ENCODE measurements around the gene PDZD7. TPM values are rescaled to one million over a fixed set of nuclear protein-coding genes. Genes with fewer than 3 reads are reported as not detected.

The PDZD7 gene
- total RNA-seq, 6 donors from 2014 or later, result 0.39 to 2.4 (median 1.7) TPM

DNA sequence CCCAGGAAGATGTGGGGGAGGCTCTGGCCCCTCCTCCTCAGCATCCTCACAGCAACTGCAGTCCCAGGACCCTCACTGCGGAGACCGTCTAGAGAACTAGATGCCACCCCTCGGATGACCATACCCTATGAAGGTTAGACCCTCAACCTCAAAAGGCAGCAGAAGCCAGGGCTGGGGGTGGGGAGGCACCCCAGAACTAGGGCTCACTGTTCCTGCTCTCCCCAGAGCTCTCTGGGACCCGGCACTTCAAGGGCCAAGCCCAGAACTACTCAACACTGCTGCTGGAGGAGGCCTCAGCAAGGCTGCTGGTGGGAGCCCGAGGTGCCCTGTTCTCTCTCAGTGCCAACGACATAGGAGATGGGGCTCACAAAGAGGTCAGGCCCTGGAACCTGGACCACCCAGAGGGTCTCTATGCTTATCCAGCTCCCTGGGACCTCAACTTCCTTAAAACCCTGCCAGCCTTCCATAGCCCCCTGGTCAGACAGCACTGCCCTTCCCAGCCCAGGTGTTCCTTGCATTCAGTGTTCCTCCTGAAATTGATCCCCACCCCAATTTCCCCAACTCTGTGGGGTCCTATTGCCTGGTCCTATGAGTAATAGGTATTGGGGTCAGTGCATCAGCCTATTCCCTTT is 57.9 kb downstream of the PDZD7 start:
- no peak for DNase-seq
- no peak for ATAC-seq (ENCODE audit: low FRiP score in 2 of 2)
- Histone ChIP-seq H3K27me3 (no peaks in the 10 kb centered on the region), H3K4me3 (no peak overlapping the region), H3K27ac (no peak overlapping the region), H3K36me3 (peaks cover 0 to 7% (median 0%) of the 10 kb centered on the region in 4 donors), H3K9me3 (no peaks in the 10 kb centered on the region), H3K4me1 (peaks cover 4 to 24% (median 16%) of the 10 kb centered on the region in 4 donors)
- TF ChIP-seq, protein P1, sequence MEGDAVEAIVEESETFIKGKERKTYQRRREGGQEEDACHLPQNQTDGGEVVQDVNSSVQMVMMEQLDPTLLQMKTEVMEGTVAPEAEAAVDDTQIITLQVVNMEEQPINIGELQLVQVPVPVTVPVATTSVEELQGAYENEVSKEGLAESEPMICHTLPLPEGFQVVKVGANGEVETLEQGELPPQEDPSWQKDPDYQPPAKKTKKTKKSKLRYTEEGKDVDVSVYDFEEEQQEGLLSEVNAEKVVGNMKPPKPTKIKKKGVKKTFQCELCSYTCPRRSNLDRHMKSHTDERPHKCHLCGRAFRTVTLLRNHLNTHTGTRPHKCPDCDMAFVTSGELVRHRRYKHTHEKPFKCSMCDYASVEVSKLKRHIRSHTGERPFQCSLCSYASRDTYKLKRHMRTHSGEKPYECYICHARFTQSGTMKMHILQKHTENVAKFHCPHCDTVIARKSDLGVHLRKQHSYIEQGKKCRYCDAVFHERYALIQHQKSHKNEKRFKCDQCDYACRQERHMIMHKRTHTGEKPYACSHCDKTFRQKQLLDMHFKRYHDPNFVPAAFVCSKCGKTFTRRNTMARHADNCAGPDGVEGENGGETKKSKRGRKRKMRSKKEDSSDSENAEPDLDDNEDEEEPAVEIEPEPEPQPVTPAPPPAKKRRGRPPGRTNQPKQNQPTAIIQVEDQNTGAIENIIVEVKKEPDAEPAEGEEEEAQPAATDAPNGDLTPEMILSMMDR (IDR thresholded peaks at IDR 0.05), result no peak
- TF ChIP-seq POLR2AphosphoS5 (IDR thresholded peaks at IDR 0.05) (no peak), EP300 (IDR thresholded peaks at IDR 0.05) (no peak), POLR2A (IDR thresholded peaks at IDR 0.05) (no peak)
- WGBS, 2 donors, result 85 to 88% methylated on average over 5 of the region's 6 CpGs

DNA sequence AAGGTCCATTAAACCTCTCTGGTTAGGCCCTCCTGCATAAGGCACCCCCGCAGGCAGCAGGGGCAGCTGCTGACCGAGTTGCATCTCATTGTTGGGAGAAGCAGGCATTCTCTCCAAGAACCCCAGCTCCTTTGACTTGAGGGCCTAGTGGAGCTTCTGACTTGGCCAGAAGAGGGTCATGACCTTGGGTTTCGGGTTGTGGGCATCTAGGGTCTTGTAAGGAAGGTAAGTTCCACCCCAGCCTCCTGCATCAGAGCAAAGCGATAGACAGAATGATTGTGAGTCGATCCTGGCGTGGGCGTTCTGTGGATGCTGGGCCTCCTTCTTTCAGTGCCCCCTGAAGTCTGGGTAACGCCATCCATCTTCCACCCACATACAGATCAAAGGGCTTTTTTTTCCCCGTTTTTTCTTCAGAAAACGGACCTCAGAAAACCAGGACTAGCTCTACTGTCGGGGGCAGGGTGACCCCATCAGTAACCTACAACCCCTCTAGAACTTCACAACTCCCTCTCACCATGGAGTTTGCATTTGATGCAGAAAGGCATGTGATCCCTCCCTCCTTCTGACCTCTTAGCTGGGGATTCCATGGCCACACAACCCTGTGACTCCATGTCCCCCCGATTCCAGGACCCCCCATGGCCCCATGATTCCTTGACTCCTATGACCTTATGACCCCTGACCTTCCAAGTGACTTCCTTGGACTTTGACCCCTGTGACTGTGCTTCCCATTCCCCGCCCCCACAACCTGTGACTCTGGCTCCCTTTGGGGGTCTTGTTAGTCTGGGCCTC is 58.6 kb downstream of the PDZD7 start:
- Histone ChIP-seq H3K4me1 (peaks cover 4 to 24% (median 16%) of the 10 kb centered on the region in 4 donors), H3K27me3 (no peaks in the 10 kb centered on the region), H3K36me3 (peaks cover 0 to under 1% (median 0%) of the 10 kb centered on the region in 4 donors), H3K9me3 (no peaks in the 10 kb centered on the region), H3K27ac (no peak overlapping the region), H3K4me3 (no peak overlapping the region)
- TF ChIP-seq EP300 (IDR thresholded peaks at IDR 0.05) (no peak), POLR2A (IDR thresholded peaks at IDR 0.05) (no peak), POLR2AphosphoS5 (IDR thresholded peaks at IDR 0.05) (no peak)
- TF ChIP-seq, protein P1 (IDR thresholded peaks at IDR 0.05), result no peak
- no peak for DNase-seq
- WGBS, 2 donors, result 78 to 82% methylated on average over 13 of the region's 13 CpGs
- no peak for ATAC-seq (ENCODE audit: low FRiP score in 2 of 2)

DNA sequence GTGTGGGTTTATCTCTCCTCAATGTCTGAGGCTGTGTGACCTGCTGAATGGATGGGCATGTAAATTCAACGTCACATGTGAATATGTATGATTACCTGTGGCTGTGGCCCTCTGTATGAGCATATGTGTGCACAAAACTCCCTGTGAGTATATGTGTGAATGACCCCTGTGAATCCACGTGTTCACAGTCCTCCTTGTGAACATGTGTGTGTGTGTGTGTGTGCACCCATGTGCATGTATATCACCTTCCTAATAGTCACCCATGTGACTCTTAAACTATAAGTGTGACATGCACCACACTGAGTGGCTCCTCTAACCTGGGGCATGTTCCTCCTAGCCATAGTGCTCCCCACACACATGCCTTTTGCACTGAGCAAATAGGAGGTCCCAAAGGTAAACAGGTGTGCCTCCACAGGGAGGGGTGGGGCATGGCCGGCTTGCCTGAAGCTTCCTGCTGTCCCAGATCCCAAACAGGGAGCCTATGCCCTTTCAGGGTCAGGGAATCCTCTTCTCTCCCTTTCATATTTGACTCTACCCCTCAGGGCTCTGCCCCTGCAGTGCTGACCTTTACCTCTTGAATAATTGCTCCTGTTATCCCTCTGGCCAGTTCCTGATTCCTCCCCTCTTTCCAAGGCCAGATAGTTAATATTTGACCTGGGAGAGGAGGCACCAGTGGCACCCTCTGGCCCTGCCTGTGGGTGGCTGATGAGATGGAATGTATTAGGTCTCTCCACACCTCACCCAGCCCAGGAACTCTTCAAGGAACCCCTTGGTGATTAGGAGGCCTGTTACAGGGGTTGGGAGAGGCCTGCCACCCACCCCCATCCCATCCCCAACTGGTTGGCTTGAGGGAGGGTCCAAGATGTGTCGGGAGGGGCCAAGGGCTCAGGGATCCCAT is 59.8 kb downstream of the PDZD7 start:
- no peaks in the 10 kb centered on the region for H3K9me3 ChIP-seq
- no peak overlapping the region for H3K4me3 ChIP-seq
- no peaks in the 10 kb centered on the region for H3K27me3 ChIP-seq
- no peak for TF ChIP-seq POLR2A (IDR thresholded peaks at IDR 0.05)
- TF ChIP-seq, protein P1 (IDR thresholded peaks at IDR 0.05), result no peak
- TF ChIP-seq POLR2AphosphoS5 (IDR thresholded peaks at IDR 0.05), result no peak
- no peak for TF ChIP-seq EP300 (IDR thresholded peaks at IDR 0.05)
- peaks cover 0 to 6% (median 0%) of the 10 kb centered on the region in 4 donors for H3K36me3 ChIP-seq
- ATAC-seq (ENCODE audit: low FRiP score in 2 of 2) (peak in 1 of 2 donors; percentile 52), DNase-seq (no peak)
- no peak overlapping the region for H3K27ac ChIP-seq
- 50 to 71% methylated on average over 2 to 4 of the region's 4 CpGs for WGBS, 2 donors
- H3K4me1 ChIP-seq, result peaks cover 4 to 24% (median 16%) of the 10 kb centered on the region in 4 donors

DNA sequence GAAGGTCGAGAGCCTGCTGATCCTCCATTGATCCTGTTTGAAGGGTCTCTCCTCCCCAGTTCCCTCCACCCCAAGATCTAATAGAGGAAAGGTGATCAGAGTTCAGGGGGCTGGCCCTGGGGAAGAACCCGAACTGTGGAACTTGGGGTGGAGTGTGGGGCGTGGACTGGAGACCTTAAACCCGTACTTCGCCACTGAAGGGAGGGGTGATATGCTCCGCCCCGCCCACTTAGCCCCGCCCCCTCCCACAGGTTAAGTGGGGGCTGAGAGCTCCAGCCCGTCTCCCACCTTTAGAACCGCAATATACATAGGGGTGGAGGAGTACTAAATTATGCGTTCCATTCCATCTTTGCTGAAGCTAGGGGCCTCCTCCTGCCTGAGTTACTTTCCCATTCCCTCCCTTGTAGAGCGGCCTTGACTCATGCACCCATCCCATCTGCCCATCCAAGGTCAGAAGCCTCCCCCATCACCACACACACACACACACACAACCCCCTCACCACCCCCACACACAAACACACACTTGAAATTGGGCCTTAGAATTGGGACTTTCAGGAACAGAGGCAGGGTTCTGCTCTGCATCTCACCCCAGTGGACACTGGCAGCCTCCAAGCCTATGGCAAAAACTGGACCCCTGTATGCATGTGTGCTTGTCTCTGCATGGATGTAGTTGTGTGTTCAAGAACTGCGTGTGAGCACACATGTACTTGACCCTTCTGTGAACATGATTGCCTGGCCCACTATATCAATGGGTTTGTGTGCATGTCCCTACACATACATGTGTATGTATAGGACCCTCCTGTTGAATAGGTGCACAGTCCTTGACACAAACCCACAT is 60.6 kb downstream of the PDZD7 start:
- DNase-seq (peak; percentile 51 to 65), ATAC-seq (ENCODE audit: low FRiP score in 2 of 2) (peak; percentile 43 to 44)
- Histone ChIP-seq H3K27me3 (no peaks in the 10 kb centered on the region), H3K9me3 (no peaks in the 10 kb centered on the region), H3K27ac (peak overlapping the region in 1 of 4 donors; percentile 24), H3K4me1 (peaks cover 4 to 24% (median 16%) of the 10 kb centered on the region in 4 donors), H3K4me3 (peak overlapping the region in 3 of 4 donors; percentile 59 to 76 (median 60)), H3K36me3 (peaks cover 0 to 6% (median 3%) of the 10 kb centered on the region in 4 donors)
- WGBS, 2 donors, result 33 to 41% methylated on average over 13 of the region's 13 CpGs
- TF ChIP-seq, protein P1 (IDR thresholded peaks at IDR 0.05), result no peak
- TF ChIP-seq POLR2A (IDR thresholded peaks at IDR 0.05) (no peak), POLR2AphosphoS5 (IDR thresholded peaks at IDR 0.05) (no peak), EP300 (IDR thresholded peaks at IDR 0.05) (no peak)
